Smooth muscle cell of the brain vasculature (primary cell): ENCODE measurements around the gene TMEM161B.
"Not testable (repeated sequence)": the region's sequence is repeated elsewhere in the genome, so short reads cannot be mapped to it uniquely, and the experiment has no call there.

ENCODE experiments used
- DNase-seq: peaks from one replicate; pipeline ENCODE4 v3.0.0-alpha.2; 2012; ENCODE audit warnings: low read depth, low spot score

Gene TMEM161B

GRCh38 chr5:88183255-88183654 lies 85.4 kb downstream of the TMEM161B start:
- DNase-seq = no peak

- not testable (repeated sequence) for DNase-seq
Observed at GRCh38 chr5:88177486-88177885, 91.2 kb downstream of the TMEM161B start.

GRCh38 chr5:88172847-88173758 lies 95.5 kb downstream of the TMEM161B start:
- DNase-seq = no peak

DNA sequence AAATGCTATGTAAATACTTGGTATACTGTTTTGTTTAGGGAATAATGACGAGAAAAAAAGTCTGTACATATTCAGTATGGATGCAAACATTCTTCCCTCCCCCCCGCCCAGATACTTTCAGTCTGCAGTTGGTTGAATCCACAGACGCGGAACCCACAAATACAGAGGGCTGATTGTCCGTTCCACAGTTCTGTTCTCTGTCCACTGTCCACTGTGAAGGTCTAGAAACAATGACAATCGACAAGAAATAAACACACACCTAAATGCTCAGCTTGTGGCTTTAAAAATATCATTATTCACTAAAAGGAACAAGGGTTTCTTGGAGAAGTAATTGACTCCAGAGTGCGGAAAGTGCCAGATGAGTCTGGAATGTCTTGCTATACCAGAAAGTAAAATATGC lies 109.1 kb downstream of the TMEM161B start:
- DNase-seq = no peak

- no peak for DNase-seq
Observed at GRCh38 chr5:88158056-88158455, 110.6 kb downstream of the TMEM161B start.

DNA sequence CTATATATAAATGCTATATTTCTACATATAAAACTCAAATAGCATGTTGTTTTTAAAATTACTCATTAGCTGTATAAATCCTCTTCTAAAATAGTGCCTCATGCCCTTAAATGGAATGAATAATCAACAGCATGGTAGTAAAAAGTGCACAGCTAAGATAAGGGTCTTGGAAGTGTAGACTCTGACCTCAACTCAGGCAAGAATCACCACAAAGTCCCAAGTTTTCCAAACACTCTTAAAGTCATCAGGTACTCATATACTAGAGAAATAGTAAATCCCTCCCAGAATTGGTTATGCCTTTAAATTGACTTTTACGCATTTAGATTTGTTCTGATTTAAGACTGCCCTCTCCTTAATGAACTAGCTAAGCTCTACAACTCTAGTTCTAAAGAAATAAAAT lies 113.8 kb downstream of the TMEM161B start:
- DNase-seq = no peak

DNA sequence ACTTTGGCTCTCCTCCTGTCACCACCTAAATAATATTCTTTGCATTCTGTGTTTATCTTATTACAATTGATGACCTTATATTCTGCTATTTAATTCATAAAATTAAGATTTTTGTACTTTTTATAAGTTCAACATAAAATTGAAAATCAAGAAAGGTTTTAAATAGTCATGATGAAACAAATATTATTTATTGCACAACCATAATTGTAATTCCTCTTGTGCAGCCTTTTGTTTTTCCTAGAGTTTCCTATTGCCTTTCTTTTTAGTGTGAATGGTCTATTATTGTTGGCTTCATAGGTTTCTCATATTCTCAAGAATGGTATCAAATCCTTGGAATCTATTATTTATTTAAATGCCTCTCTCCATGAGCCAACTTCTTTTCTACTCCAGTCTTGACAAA lies 117.9 kb downstream of the TMEM161B start:
- no peak for DNase-seq

GRCh38 chr5:88145611-88146467 lies 122.8 kb downstream of the TMEM161B start:
- DNase-seq = no peak

DNA sequence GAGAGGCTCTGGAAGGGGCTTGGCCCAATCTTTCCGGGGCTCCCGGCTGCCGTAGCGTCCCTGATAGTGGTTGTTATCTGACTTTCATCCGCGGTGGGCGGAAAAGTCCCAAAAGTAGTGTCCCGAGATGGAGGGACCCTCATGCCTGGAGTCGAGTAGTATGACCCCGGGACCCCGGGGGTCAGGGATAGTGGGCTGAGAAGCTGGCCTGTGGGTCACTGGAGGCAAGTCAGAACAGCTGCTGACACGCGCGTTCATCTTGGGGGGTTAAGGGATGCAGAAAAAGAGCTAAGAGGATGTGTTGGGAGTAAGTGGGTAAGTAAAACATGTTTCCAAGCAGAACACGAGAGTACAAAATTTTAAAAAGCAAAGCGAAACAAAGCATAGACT lies 123.4 kb downstream of the TMEM161B start:
- no peak for DNase-seq
